Calu3 (cell line): ENCODE results near the gene PLVAP. TPM values are rescaled to one million over a fixed set of nuclear protein-coding genes. Genes with fewer than 3 reads are reported as not detected.

Source experiments
- BruUV-seq: library from RNA; stranded (reverse); fragments of 400-500 nt; replicated peaks from 2 replicates; lab custom pipeline; 2021; lab: Mats Ljungman, UMichigan
- CTCF ChIA-PET: fragments of 300-600 bp; sonication (Branson Sonifier 250); formaldehyde crosslinking; loops from one replicate; lab custom pipeline; 2022; ENCODE audit warnings: antibody characterized with exemption; lab: Charles Lee
- DNase-seq: peaks from one replicate; pipeline ENCODE4 v3.0.0; 2022
- H3K27ac Mint-ChIP-seq: one replicate; pipeline ENCODE4 v1.8.0; 2022; ENCODE audit warnings: mixed read lengths; ENCODE audit not compliant: unreplicated experiment
- H3K27me3 Mint-ChIP-seq: one replicate; pipeline ENCODE4 v1.8.0; 2022; ENCODE audit warnings: mixed read lengths; ENCODE audit not compliant: unreplicated experiment
- H3K36me3 Mint-ChIP-seq: one replicate; pipeline ENCODE4 v1.8.0; 2022; ENCODE audit warnings: mild to moderate bottlenecking, moderate library complexity, mixed read lengths; ENCODE audit not compliant: insufficient read depth, unreplicated experiment
- H3K4me1 Mint-ChIP-seq: one replicate; pipeline ENCODE4 v1.8.0; 2022; ENCODE audit warnings: mild to moderate bottlenecking, low read depth, mixed read lengths; ENCODE audit not compliant: unreplicated experiment
- H3K4me3 Mint-ChIP-seq: one replicate; pipeline ENCODE4 v1.8.0; 2022; ENCODE audit warnings: mild to moderate bottlenecking, low read depth, moderate library complexity, mixed read lengths; ENCODE audit not compliant: unreplicated experiment
- H3K9me3 Mint-ChIP-seq: one replicate; pipeline ENCODE4 v1.8.0; 2022; ENCODE audit warnings: low read depth, mixed read lengths; ENCODE audit not compliant: unreplicated experiment
- CTCF ChIP-seq: fragments of 200-600 bp; IDR thresholded peaks from one replicate; pipeline ENCODE4 v1.8.0; 2022; ENCODE audit warnings: antibody characterized with exemption; ENCODE audit not compliant: unreplicated experiment
- intact Hi-C: fragments of 100-400 bp; cut with micrococcal nuclease; formaldehyde crosslinking; loops from one replicate; pipeline ENCODE4 v1.10.0; 2022; ENCODE audit not compliant: unreplicated experiment
- total RNA-seq: library from RNA; stranded (reverse); gene quantifications from 2 replicates; pipeline ENCODE4 v1.2.3, GENCODE V29; 2022

PLVAP gene
- total RNA-seq, 1 experiment from 2014 or later: not detected

GRCh38 chr19:17357724-17358123 is 19.4 kb downstream of the PLVAP start:
- intact Hi-C loops: no loop called here
- peaks cover 10% of the 10 kb centered on the region for H3K4me1 Mint-ChIP-seq
- H3K27ac Mint-ChIP-seq: no peak overlapping the region
- H3K36me3 Mint-ChIP-seq: no peaks in the 10 kb centered on the region
- CTCF ChIA-PET: no interaction called here
- H3K27me3 Mint-ChIP-seq: peaks cover 39% of the 10 kb centered on the region
- TF ChIP-seq CTCF: no peak
- no TSS peak for BruUV-seq
- no peak for DNase-seq
- H3K4me3 Mint-ChIP-seq: no peak overlapping the region
- no peaks in the 10 kb centered on the region for H3K9me3 Mint-ChIP-seq

- H3K9me3 Mint-ChIP-seq: no peaks in the 10 kb centered on the region
- CTCF ChIA-PET: no interaction called here
- H3K27ac Mint-ChIP-seq: no peak overlapping the region
- peaks cover 37% of the 10 kb centered on the region for H3K27me3 Mint-ChIP-seq
- H3K36me3 Mint-ChIP-seq: no peaks in the 10 kb centered on the region
- intact Hi-C loops: no loop called here
- TF ChIP-seq CTCF: no peak
- H3K4me1 Mint-ChIP-seq: peaks cover 10% of the 10 kb centered on the region
- DNase-seq: no peak
- H3K4me3 Mint-ChIP-seq: no peak overlapping the region
- no TSS peak for BruUV-seq
Measured at GRCh38 chr19:17357078-17357666, 20.0 kb downstream of the PLVAP start.

GRCh38 chr19:17353386-17353785 is 23.8 kb downstream of the PLVAP start:
- Mint-ChIP-seq H3K4me3 (no peak overlapping the region), H3K9me3 (no peaks in the 10 kb centered on the region), H3K36me3 (no peaks in the 10 kb centered on the region), H3K27me3 (peaks cover 45% of the 10 kb centered on the region), H3K27ac (no peak overlapping the region), H3K4me1 (peaks cover 10% of the 10 kb centered on the region)
- intact Hi-C loops: no loop called here
- CTCF ChIA-PET: no interaction called here
- DNase-seq: no peak
- BruUV-seq: no TSS peak
- TF ChIP-seq CTCF: no peak

GRCh38 chr19:17352608-17353280 is 24.4 kb downstream of the PLVAP start:
- no peak overlapping the region for H3K4me3 Mint-ChIP-seq
- CTCF ChIA-PET: no interaction called here
- H3K36me3 Mint-ChIP-seq: no peaks in the 10 kb centered on the region
- DNase-seq: no peak
- peaks cover 10% of the 10 kb centered on the region for H3K4me1 Mint-ChIP-seq
- peaks cover 45% of the 10 kb centered on the region for H3K27me3 Mint-ChIP-seq
- intact Hi-C loops: no loop called here
- BruUV-seq: no TSS peak
- no peaks in the 10 kb centered on the region for H3K9me3 Mint-ChIP-seq
- no peak overlapping the region for H3K27ac Mint-ChIP-seq
- no peak for TF ChIP-seq CTCF
